ENCODE results near the gene PRC1.

PRC1 gene

GRCh38 chr15:90939756-90940155 lies 54.6 kb downstream of the PRC1 start:
- Histone ChIP-seq H3K4me3 (ENCODE audit: insufficient read depth, low read length, poor library complexity, severe bottlenecking) (no peak overlapping the region), H3K9me2 (replicated peaks; ENCODE audit: insufficient read depth, low read length) (no peaks in the 10 kb centered on the region), H2AFZ (ENCODE audit: low read depth, low read length, severe bottlenecking) (no peak overlapping the region), H3K4me2 (ENCODE audit: low read depth, low read length, poor library complexity, severe bottlenecking) (no peak overlapping the region), H4K20me1 (ENCODE audit: low read depth, low read length) (no peaks in the 10 kb centered on the region), H3K27ac (ENCODE audit: low read depth, low read length) (no peak overlapping the region), H3K9me3 (ENCODE audit: insufficient read depth, low read length) (no peaks in the 10 kb centered on the region), H3K27me3 (ENCODE audit: low read length) (no peaks in the 10 kb centered on the region), H3K36me3 (ENCODE audit: low read length) (peaks cover 15% of the 10 kb centered on the region; the same call in 1 of the 2 replicates), H3F3A (ENCODE audit: insufficient read depth) (no peaks in the 10 kb centered on the region), H3K9ac (ENCODE audit: low read length) (no peak overlapping the region), H3K79me2 (ENCODE audit: insufficient read depth, low read length) (peaks cover 17% of the 10 kb centered on the region)
- TF ChIP-seq CTCF (IDR thresholded peaks at IDR 0.05; ENCODE audit: insufficient read depth, low read length, poor library complexity, severe bottlenecking), result no peak
- no peak for TF ChIP-seq EZH2phosphoT487 (conservative IDR thresholded peaks at IDR 0.05; ENCODE audit: low read length)

- Histone ChIP-seq H3K79me2 (ENCODE audit: insufficient read depth, low read length) (peaks cover 17% of the 10 kb centered on the region), H3K9ac (ENCODE audit: low read length) (no peak overlapping the region), H3K27me3 (ENCODE audit: low read length) (no peaks in the 10 kb centered on the region), H3K9me2 (replicated peaks; ENCODE audit: insufficient read depth, low read length) (no peaks in the 10 kb centered on the region), H4K20me1 (ENCODE audit: low read depth, low read length) (no peaks in the 10 kb centered on the region), H3F3A (ENCODE audit: insufficient read depth) (no peaks in the 10 kb centered on the region), H3K27ac (ENCODE audit: low read depth, low read length) (no peak overlapping the region), H3K36me3 (ENCODE audit: low read length) (peaks cover 15% of the 10 kb centered on the region; the same call in 1 of the 2 replicates), H3K4me2 (ENCODE audit: low read depth, low read length, poor library complexity, severe bottlenecking) (no peak overlapping the region), H3K9me3 (ENCODE audit: insufficient read depth, low read length) (no peaks in the 10 kb centered on the region), H2AFZ (ENCODE audit: low read depth, low read length, severe bottlenecking) (no peak overlapping the region), H3K4me3 (ENCODE audit: insufficient read depth, low read length, poor library complexity, severe bottlenecking) (no peak overlapping the region)
- TF ChIP-seq EZH2phosphoT487 (conservative IDR thresholded peaks at IDR 0.05; ENCODE audit: low read length) (no peak), CTCF (IDR thresholded peaks at IDR 0.05; ENCODE audit: insufficient read depth, low read length, poor library complexity, severe bottlenecking) (no peak)
These were observed 56.1 kb downstream of the PRC1 start for GRCh38 chr15:90938261-90938660.

- H3K4me3 ChIP-seq (ENCODE audit: insufficient read depth, low read length, poor library complexity, severe bottlenecking), result no peak overlapping the region
These were observed 57.5 kb downstream of the PRC1 start for GRCh38 chr15:90936823-90937222.

More at GRCh38 chr15:90936823-90937222, 57.5 kb downstream of the PRC1 start:
- Histone ChIP-seq H3K4me2 (ENCODE audit: low read depth, low read length, poor library complexity, severe bottlenecking) (peak overlapping the region; percentile 81), H2AFZ (ENCODE audit: low read depth, low read length, severe bottlenecking) (no peak overlapping the region), H3K27ac (ENCODE audit: low read depth, low read length) (no peak overlapping the region), H4K20me1 (ENCODE audit: low read depth, low read length) (no peaks in the 10 kb centered on the region), H3K36me3 (ENCODE audit: low read length) (peaks cover 15% of the 10 kb centered on the region; the same call in 1 of the 2 replicates), H3K9ac (ENCODE audit: low read length) (no peak overlapping the region), H3K79me2 (ENCODE audit: insufficient read depth, low read length) (peaks cover 17% of the 10 kb centered on the region), H3K9me2 (replicated peaks; ENCODE audit: insufficient read depth, low read length) (no peaks in the 10 kb centered on the region), H3F3A (ENCODE audit: insufficient read depth) (no peaks in the 10 kb centered on the region), H3K9me3 (ENCODE audit: insufficient read depth, low read length) (no peaks in the 10 kb centered on the region), H3K27me3 (ENCODE audit: low read length) (no peaks in the 10 kb centered on the region)
- no peak for TF ChIP-seq EZH2phosphoT487 (conservative IDR thresholded peaks at IDR 0.05; ENCODE audit: low read length)
- TF ChIP-seq CTCF (IDR thresholded peaks at IDR 0.05; ENCODE audit: insufficient read depth, low read length, poor library complexity, severe bottlenecking), result no peak

Measured in SU-DHL-6 (cell line).